Prostate gland (tissue), 2 donors: ENCODE measurements around the gene COL4A3.

ENCODE experiments used
- POLR2A ChIP-seq: fragments of 450-650 bp; IDR thresholded peaks from one replicate; pipeline ENCODE4 v1.6.1; 2016; ENCODE audit warnings: antibody characterized with exemption, mild to moderate bottlenecking
- POLR2AphosphoS5 ChIP-seq: sonication (generic); formaldehyde crosslinking; IDR thresholded peaks from one replicate; pipeline ENCODE4 v1.6.1; 2017; ENCODE audit warnings: antibody characterized with exemption
- TF ChIP-seq, protein P1 (sequence below), 4 experiments: fragments of 200-600 bp in 2 of 4; fragments of 450-650 bp in 2 of 4; sonication (generic) in 2 of 4; IDR thresholded peaks; 1 replicate in 3 of 4; 2 replicates in 1 of 4; pipeline ENCODE4 v1.5.1; 2016 to 2019; ENCODE audit warnings: antibody characterized with exemption in 4 of 4, mild to moderate bottlenecking in 2 of 4, moderate library complexity in 2 of 4

DNA sequence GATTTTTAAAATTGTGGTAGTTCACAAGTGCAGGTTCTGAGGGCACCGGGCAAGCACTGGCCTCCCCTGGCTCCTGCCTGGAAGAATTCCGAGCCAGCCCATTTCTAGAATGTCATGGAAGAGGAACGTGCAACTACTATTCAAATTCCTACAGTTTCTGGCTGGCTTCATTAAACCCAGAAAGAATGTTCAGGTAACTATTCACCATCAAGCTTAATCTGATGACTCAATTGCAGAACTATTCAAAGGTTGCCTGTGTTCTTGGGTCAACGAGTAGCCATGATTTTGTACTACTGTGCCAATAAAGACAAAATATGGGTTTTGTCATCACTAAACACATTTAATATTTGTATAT is 146.3 kb downstream of the COL4A3 start:
- TF ChIP-seq POLR2A (no peak), POLR2AphosphoS5 (no peak)
- TF ChIP-seq, protein P1, sequence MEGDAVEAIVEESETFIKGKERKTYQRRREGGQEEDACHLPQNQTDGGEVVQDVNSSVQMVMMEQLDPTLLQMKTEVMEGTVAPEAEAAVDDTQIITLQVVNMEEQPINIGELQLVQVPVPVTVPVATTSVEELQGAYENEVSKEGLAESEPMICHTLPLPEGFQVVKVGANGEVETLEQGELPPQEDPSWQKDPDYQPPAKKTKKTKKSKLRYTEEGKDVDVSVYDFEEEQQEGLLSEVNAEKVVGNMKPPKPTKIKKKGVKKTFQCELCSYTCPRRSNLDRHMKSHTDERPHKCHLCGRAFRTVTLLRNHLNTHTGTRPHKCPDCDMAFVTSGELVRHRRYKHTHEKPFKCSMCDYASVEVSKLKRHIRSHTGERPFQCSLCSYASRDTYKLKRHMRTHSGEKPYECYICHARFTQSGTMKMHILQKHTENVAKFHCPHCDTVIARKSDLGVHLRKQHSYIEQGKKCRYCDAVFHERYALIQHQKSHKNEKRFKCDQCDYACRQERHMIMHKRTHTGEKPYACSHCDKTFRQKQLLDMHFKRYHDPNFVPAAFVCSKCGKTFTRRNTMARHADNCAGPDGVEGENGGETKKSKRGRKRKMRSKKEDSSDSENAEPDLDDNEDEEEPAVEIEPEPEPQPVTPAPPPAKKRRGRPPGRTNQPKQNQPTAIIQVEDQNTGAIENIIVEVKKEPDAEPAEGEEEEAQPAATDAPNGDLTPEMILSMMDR (IDR thresholded peaks at IDR 0.05), result no peak
